Activated B cell treated with CpG ODN at 0.5 μM for 24 hours (primary cell): ENCODE results near the gene RPS6KA2. TPM values are rescaled to one million over a fixed set of nuclear protein-coding genes. Genes with fewer than 3 reads are reported as not detected.

Source experiments
- ATAC-seq: fragments of 200-7000 bp; cut with Tn5 transposase; one replicate; pipeline ENCODE4 v1.10.0; 2021; ENCODE audit warnings: low read depth, mild to moderate bottlenecking, moderate library complexity
- CTCF ChIA-PET: fragments of 350-600 bp; sonication (Branson Sonifier 250); formaldehyde crosslinking; loops from one replicate; lab custom pipeline; 2021; ENCODE audit warnings: antibody characterized with exemption; lab: Charles Lee
- POLR2A ChIA-PET: fragments of 350-600 bp; sonication (Branson Sonifier 250); formaldehyde crosslinking; loops from one replicate; lab custom pipeline; 2021; ENCODE audit warnings: antibody characterized with exemption; lab: Charles Lee
- DNase-seq: peaks from one replicate; pipeline ENCODE4 v3.0.0; 2022
- H3K27ac Mint-ChIP-seq: one replicate; pipeline ENCODE4 v1.8.0; 2020; ENCODE audit warnings: mixed read lengths
- H3K27me3 Mint-ChIP-seq: one replicate; pipeline ENCODE4 v1.8.0; 2021; ENCODE audit warnings: mixed read lengths
- H3K36me3 Mint-ChIP-seq: one replicate; pipeline ENCODE4 v1.8.0; 2021; ENCODE audit warnings: low read depth, mixed read lengths
- H3K4me1 Mint-ChIP-seq: one replicate; pipeline ENCODE4 v1.8.0; 2021; ENCODE audit warnings: mixed read lengths
- H3K4me3 Mint-ChIP-seq: one replicate; pipeline ENCODE4 v1.8.0; 2020; ENCODE audit warnings: mild to moderate bottlenecking, mixed read lengths
- H3K9me3 Mint-ChIP-seq: one replicate; pipeline ENCODE4 v1.8.0; 2020; ENCODE audit warnings: mixed read lengths
- intact Hi-C: fragments of 100-400 bp; cut with micrococcal nuclease; formaldehyde crosslinking; loops from one replicate; pipeline ENCODE4 v1.15.1; 2024
- total RNA-seq: library from RNA; stranded (reverse); gene quantifications from 2 replicates; pipeline ENCODE4 v1.2.3, GENCODE V29; 2022
- TF ChIP-seq, protein P1 (sequence below): fragments of 200-600 bp; IDR thresholded peaks from one replicate; pipeline ENCODE4 v1.8.0; 2022; ENCODE audit warnings: antibody characterized with exemption, mild to moderate bottlenecking

Gene RPS6KA2
- total RNA-seq, 1 donor from 2014 or later, result 14.4 TPM

DNA sequence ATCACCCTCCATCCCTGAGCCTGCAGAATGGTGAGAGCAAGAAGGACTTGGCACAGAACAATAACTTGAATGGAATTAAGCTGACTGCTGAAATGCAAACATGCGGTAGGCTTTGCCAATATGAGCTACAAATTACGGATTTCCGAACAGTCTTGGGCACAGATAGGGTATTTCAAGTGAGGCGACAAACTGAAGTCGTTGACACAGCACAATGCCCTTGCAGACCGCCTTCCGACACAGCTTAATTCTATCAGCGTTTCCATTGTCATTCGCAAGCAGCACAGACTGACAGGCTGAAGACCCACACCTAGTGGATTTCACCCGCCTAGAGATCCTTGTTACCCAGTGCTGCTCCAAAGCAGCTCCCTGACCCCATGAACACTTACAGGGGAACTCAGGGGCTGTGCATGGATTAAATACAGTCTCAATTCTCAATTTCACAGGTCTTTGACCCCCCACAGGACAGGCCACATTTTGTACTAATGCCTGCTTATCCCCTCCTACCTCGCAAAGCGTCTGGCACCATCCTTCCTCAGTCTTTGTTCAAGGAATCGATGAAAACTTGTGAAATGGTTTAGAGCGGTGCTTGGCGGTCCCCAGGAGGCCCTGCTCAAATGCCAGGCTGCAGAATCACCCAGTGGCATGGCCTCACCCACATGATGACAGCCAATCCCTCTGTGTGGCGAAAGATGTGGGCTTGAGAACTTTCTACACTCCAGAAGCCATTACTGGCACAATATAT, 75.1 kb downstream of the RPS6KA2 start:
- TF ChIP-seq, protein P1, sequence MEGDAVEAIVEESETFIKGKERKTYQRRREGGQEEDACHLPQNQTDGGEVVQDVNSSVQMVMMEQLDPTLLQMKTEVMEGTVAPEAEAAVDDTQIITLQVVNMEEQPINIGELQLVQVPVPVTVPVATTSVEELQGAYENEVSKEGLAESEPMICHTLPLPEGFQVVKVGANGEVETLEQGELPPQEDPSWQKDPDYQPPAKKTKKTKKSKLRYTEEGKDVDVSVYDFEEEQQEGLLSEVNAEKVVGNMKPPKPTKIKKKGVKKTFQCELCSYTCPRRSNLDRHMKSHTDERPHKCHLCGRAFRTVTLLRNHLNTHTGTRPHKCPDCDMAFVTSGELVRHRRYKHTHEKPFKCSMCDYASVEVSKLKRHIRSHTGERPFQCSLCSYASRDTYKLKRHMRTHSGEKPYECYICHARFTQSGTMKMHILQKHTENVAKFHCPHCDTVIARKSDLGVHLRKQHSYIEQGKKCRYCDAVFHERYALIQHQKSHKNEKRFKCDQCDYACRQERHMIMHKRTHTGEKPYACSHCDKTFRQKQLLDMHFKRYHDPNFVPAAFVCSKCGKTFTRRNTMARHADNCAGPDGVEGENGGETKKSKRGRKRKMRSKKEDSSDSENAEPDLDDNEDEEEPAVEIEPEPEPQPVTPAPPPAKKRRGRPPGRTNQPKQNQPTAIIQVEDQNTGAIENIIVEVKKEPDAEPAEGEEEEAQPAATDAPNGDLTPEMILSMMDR, result no peak

DNA sequence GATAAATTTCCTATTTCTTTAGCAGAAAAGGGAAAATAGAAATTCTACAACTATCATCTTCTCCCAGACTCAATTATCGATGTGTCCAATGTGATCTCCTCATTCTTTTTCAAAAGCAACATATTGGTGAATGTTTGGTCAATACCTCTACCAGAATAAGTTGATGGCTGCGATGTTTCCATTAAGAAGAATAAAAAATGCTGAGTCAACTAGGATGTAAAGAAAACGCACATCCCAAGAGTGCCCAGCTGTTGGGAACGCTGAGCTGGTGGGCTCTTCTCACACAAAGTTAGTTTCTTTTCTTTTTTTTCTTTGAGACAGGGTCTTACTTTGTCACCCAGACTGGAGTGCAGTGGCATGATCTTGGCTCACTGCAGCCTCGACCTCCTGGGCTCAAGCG, 80.4 kb downstream of the RPS6KA2 start:
- POLR2A ChIA-PET, result no interaction called here
- no peak for DNase-seq
- intact Hi-C loops, result no loop called here

More for the DNA sequence above, 75.1 kb downstream of the RPS6KA2 start:
- ChIA-PET CTCF (no interaction called here), POLR2A (no interaction called here)
- H3K9me3 Mint-ChIP-seq, result no peaks in the 10 kb centered on the region
- DNase-seq (no peak), ATAC-seq (no peak)
- H3K4me3 Mint-ChIP-seq, result no peak overlapping the region
- H3K27ac Mint-ChIP-seq, result no peak overlapping the region
- H3K27me3 Mint-ChIP-seq, result peaks cover 8% of the 10 kb centered on the region
- intact Hi-C loops, result no loop called here
- H3K4me1 Mint-ChIP-seq, result no peaks in the 10 kb centered on the region
- no peaks in the 10 kb centered on the region for H3K36me3 Mint-ChIP-seq

DNA sequence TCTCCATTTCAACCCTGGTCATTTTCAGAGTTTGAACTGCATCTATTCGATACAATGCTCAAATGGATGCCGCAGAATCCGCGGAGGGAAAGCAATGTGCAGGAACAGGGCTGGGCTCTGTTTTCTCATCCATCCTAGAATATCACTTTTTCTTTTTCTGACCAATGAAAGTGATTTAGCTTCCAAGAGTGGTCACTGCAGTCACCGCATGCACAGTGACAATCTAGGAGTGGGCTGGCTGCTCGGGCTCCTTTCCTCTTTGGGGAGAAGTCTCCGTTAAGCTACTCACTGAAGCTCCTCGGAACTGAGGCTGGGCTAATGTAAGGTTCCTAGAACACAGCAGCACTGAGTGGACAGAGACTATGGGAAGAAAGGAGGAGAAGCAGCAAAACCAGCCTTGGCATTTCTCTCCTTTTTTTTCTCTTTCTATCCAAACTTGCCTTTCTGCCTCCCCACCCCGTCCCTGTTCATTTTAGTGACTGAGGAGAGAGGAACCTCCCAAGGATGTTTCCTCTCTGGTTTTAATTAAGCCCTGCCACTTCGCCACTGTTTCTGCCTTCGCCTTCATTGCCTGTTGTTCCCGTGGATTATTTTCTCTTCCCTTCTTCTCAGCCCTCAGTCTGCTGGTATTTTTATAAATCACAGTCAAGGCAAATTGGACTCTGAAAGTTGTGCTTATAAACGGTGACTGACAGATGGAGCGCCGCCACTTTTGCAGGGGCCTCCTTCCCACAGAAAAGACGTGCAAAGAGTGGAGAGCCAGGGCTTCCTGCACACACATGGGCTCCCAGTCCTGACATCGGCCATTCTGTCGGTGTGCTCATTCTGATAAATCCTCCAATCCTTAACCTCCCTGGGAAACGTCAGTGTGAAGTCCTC, 81.7 kb downstream of the RPS6KA2 start:
- ChIA-PET POLR2A (no interaction called here), CTCF (no interaction called here)
- Mint-ChIP-seq H3K4me1 (peaks cover 19% of the 10 kb centered on the region), H3K4me3 (no peak overlapping the region), H3K27me3 (no peaks in the 10 kb centered on the region), H3K9me3 (no peaks in the 10 kb centered on the region), H3K36me3 (no peaks in the 10 kb centered on the region), H3K27ac (no peak overlapping the region)
- ATAC-seq, result no peak
- TF ChIP-seq, protein P1, result no peak
- intact Hi-C loops, result no loop called here
- no peak for DNase-seq

More for the DNA sequence above, 80.4 kb downstream of the RPS6KA2 start:
- no peaks in the 10 kb centered on the region for H3K27me3 Mint-ChIP-seq
- no peak overlapping the region for H3K27ac Mint-ChIP-seq
- H3K4me1 Mint-ChIP-seq, result peaks cover 6% of the 10 kb centered on the region
- no peak overlapping the region for H3K4me3 Mint-ChIP-seq
- no peak for ATAC-seq
- CTCF ChIA-PET, result no interaction called here
- TF ChIP-seq, protein P1, result no peak
- H3K36me3 Mint-ChIP-seq, result no peaks in the 10 kb centered on the region
- no peaks in the 10 kb centered on the region for H3K9me3 Mint-ChIP-seq

DNA sequence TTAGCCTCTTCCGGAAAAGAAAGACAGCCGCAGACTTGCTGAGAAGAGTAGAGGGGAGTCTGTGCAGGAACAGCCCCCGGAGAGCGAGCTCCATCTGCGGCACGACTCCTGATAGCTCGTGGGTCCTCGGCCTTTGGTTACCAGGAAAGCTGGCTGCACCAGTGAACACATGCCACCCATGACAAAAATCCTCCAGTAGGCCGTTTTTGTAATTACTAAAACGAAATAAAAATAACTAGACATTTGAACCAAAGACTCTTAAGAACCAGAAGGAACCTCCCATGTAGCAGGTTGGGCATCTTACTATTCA, 82.8 kb downstream of the RPS6KA2 start:
- TF ChIP-seq, protein P1, result no peak

More for the DNA sequence above, 82.8 kb downstream of the RPS6KA2 start:
- Mint-ChIP-seq H3K36me3 (no peaks in the 10 kb centered on the region), H3K4me3 (no peak overlapping the region), H3K27ac (no peak overlapping the region), H3K27me3 (no peaks in the 10 kb centered on the region), H3K9me3 (no peaks in the 10 kb centered on the region), H3K4me1 (peaks cover 23% of the 10 kb centered on the region)
- no peak for DNase-seq
- ATAC-seq, result no peak
- POLR2A ChIA-PET, result no interaction called here
- CTCF ChIA-PET, result interaction anchor here (0.6 to 1.0 kb wide), 2 partner anchors 30 to 32 kb away, joined by 3 read pairs; no protein-coding TSS in a partner anchor
- intact Hi-C loops, result no loop called here
